PC-3 (cell line): ENCODE data around the gene GRK2.

Source experiments
- CTCF ChIP-seq: fragments of 300-600 bp; sonication (generic); conservative IDR thresholded peaks from 2 replicates; pipeline ENCODE4 v1.5.1; 2017; ENCODE audit warnings: antibody characterized with exemption, low read depth, mild to moderate bottlenecking, low read length
- EZH2 ChIP-seq: fragments of 300-600 bp; sonication (generic); IDR thresholded peaks from one replicate; pipeline ENCODE4 v1.6.1; 2017; ENCODE audit warnings: antibody characterized with exemption, mild to moderate bottlenecking, low read length; ENCODE audit not compliant: unreplicated experiment
- EZH2phosphoT487 ChIP-seq: fragments of 300-600 bp; sonication (generic); IDR thresholded peaks from 2 replicates; pipeline ENCODE4 v1.6.1; 2018; ENCODE audit warnings: mild to moderate bottlenecking, antibody characterized with exemption, low read length, borderline replicate concordance

DNA sequence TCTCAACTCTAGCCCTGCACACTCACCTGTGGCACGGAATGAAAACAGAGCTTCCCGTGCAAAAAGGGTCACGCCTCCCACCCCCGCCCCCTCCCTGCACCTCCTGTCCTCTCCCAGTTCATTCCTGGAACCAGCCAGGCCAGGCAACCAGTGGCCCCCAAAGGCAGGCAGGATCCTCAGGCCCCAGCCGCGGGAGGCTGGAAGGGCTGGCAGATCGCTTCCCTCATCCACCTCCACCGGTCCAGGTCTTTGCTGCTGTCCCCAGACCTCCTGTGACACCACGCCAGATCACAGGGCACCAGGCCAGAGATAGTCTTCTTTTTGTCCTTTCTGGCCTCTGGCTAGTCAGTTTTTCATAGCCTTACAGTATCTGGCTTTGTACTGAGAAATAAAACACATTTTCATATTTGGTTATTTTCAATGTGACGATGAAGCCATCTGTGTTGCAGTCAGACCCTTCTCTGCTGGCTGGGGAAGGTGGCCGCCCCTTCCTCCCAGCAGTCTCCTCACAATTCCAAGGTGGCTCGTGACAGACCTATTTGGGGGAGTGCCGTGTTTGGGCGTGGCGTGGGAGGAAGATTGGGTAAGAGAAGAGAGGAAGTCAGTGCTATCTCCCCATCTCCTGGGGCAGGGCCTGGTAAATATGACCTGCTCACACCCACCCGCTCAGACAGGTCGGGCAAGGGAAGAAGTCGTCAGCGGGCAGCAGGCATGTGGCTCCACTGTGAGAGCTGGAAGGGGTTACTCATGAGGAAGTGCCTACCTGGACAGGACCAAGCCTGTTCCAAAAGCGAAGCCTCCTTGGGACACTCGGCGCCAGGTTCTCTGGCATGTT is 46.1 kb downstream of the GRK2 start:
- TF ChIP-seq CTCF, result no peak
- no peak for TF ChIP-seq EZH2
- TF ChIP-seq EZH2phosphoT487, result no peak
